ENCODE data around the gene NAB2. TPM values are rescaled to one million over a fixed set of nuclear protein-coding genes. Genes with fewer than 3 reads are reported as not detected.

The NAB2 gene
- total and polyA plus RNA-seq, 9 of the 15 experiments (the other 6 are each of a cell fraction or from before 2014, with no cell fraction given), result 0.45 to 40.9 (median 20.4) TPM

DNA sequence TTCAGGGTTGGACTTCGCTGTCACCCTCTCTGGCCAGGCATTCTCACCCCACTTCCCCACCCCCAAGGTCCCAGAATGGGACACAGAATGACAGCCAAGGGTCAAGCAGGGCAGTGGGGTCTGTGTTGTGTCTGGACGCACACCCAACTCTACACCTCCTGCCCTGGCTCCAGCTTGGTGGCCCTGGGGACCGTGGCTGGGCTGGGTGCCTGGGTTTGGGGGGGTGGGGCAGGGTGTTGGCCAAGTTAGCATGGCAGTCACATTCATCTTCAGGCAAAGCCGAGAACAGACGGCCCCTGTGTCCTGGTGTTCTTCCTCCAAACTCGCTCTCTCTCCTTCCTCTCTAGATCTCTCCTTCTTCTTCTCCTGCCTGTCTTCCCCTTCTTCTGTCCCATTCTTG, 45.0 kb downstream of the NAB2 start (continued):
- TF ChIP-seq, protein P1, sequence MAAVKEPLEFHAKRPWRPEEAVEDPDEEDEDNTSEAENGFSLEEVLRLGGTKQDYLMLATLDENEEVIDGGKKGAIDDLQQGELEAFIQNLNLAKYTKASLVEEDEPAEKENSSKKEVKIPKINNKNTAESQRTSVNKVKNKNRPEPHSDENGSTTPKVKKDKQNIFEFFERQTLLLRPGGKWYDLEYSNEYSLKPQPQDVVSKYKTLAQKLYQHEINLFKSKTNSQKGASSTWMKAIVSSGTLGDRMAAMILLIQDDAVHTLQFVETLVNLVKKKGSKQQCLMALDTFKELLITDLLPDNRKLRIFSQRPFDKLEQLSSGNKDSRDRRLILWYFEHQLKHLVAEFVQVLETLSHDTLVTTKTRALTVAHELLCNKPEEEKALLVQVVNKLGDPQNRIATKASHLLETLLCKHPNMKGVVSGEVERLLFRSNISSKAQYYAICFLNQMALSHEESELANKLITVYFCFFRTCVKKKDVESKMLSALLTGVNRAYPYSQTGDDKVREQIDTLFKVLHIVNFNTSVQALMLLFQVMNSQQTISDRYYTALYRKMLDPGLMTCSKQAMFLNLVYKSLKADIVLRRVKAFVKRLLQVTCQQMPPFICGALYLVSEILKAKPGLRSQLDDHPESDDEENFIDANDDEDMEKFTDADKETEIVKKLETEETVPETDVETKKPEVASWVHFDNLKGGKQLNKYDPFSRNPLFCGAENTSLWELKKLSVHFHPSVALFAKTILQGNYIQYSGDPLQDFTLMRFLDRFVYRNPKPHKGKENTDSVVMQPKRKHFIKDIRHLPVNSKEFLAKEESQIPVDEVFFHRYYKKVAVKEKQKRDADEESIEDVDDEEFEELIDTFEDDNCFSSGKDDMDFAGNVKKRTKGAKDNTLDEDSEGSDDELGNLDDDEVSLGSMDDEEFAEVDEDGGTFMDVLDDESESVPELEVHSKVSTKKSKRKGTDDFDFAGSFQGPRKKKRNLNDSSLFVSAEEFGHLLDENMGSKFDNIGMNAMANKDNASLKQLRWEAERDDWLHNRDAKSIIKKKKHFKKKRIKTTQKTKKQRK (IDR thresholded peaks at IDR 0.05; ENCODE audit: borderline replicate concordance, low read depth, low read length), result no peak

DNA sequence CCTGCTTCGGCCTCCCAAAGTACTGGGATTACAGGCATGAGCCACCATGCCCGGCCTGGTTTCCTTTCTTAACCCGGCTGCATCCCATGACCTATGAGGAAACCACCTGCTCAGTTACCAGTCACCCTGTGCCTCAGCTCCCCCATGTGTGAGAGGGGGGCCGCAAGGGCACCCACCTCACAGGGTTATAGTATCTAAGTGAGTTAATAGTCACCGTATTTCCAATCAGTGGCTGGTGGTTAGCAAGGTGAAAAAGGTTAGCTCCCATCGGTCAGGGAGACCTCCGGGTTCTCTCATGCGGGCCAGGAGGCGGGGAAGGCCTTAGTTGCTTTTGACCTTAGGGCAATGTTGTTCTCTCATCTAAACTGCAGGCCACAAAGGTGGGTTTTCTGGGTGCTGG, 46.0 kb downstream of the NAB2 start:
- no peaks in the 10 kb centered on the region for H3K79me2 ChIP-seq (ENCODE audit: control insufficient read depth, insufficient read depth, low read length)
- FAIRE-seq, result no peak
- no peaks in the 10 kb centered on the region for H3K9me3 ChIP-seq (replicated peaks; ENCODE audit: control insufficient read depth, insufficient read depth, low read depth, low read length)
- H4K20me1 ChIP-seq (replicated peaks; ENCODE audit: control insufficient read depth, insufficient read depth, low read length), result no peaks in the 10 kb centered on the region
- ChIA-PET POLR2A (interaction anchor here (0.6 kb wide), 1 partner anchor 88 kb away, joined by 5 read pairs; no protein-coding TSS in a partner anchor), CTCF (ENCODE audit: low intra/inter-chr PET ratio) (no interaction called here)
- no peak overlapping the region for H3K4me3 ChIP-seq
- no peaks in the 10 kb centered on the region for H3K9me1 ChIP-seq (ENCODE audit: control insufficient read depth, insufficient read depth, low read length)
- no peaks in the 10 kb centered on the region for H3K27me3 ChIP-seq (ENCODE audit: control insufficient read depth in 2 of 2, insufficient read depth in 2 of 2, low read length in 2 of 2)
- no peaks in the 10 kb centered on the region for H3K36me3 ChIP-seq (ENCODE audit: control insufficient read depth, insufficient read depth, low read length)
- intact Hi-C loops (cut with micrococcal nuclease), result no loop called here
- peaks cover 24 to 29% of the 10 kb centered on the region in 2 experiments for H3K4me1 ChIP-seq (replicated peaks in 1 of 2; ENCODE audit: control insufficient read depth in 2 of 2, insufficient read depth in 2 of 2, low read length in 2 of 2)
- 0 out of 2 replicates have a peak overlapping the region, but pooled peaks have one; percentile 16 for H2AFZ ChIP-seq (ENCODE audit: low read depth, low read length)
- no peak overlapping the region for H3K4me2 ChIP-seq (ENCODE audit: insufficient read depth, low read length)
- H3K27ac ChIP-seq (ENCODE audit: extremely low read depth, low read depth, low read length), result no peak overlapping the region
- ATAC-seq, result no peak
- no peak for DNase-seq (ENCODE audit: extremely low read depth in 1 of 4, low spot score in 3 of 4)
- in situ Hi-C loops (cut with MboI), result no loop called here
- WGBS (ENCODE audit: insufficient coverage, low coverage, missing lambda C conversion rate), result 58% methylated on average over 9 of the region's 9 CpGs
- BruUV-seq (replicated peaks), result no TSS peak
- no peak overlapping the region for H3K9ac ChIP-seq (ENCODE audit: insufficient read depth in 1 of 2, low read depth in 2 of 2, low read length in 2 of 2)
- TF ChIP-seq TBL1XR1 (IDR thresholded peaks at IDR 0.05; ENCODE audit: low read length in 2 of 2), result no peak
- no peak for TF ChIP-seq ZNF699 (CRISPR knock-in tag; IDR thresholded peaks at IDR 0.05; ENCODE audit: insufficient replicate concordance)
- TF ChIP-seq, protein P2, sequence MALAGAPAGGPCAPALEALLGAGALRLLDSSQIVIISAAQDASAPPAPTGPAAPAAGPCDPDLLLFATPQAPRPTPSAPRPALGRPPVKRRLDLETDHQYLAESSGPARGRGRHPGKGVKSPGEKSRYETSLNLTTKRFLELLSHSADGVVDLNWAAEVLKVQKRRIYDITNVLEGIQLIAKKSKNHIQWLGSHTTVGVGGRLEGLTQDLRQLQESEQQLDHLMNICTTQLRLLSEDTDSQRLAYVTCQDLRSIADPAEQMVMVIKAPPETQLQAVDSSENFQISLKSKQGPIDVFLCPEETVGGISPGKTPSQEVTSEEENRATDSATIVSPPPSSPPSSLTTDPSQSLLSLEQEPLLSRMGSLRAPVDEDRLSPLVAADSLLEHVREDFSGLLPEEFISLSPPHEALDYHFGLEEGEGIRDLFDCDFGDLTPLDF (CRISPR knock-in tag; IDR thresholded peaks at IDR 0.05), result no peak
- no peak for TF ChIP-seq TRIM28 (IDR thresholded peaks at IDR 0.05)
- no peak for TF ChIP-seq DIDO1 (tag; IDR thresholded peaks at IDR 0.05; ENCODE audit: low read depth)
- TF ChIP-seq, protein P3, sequence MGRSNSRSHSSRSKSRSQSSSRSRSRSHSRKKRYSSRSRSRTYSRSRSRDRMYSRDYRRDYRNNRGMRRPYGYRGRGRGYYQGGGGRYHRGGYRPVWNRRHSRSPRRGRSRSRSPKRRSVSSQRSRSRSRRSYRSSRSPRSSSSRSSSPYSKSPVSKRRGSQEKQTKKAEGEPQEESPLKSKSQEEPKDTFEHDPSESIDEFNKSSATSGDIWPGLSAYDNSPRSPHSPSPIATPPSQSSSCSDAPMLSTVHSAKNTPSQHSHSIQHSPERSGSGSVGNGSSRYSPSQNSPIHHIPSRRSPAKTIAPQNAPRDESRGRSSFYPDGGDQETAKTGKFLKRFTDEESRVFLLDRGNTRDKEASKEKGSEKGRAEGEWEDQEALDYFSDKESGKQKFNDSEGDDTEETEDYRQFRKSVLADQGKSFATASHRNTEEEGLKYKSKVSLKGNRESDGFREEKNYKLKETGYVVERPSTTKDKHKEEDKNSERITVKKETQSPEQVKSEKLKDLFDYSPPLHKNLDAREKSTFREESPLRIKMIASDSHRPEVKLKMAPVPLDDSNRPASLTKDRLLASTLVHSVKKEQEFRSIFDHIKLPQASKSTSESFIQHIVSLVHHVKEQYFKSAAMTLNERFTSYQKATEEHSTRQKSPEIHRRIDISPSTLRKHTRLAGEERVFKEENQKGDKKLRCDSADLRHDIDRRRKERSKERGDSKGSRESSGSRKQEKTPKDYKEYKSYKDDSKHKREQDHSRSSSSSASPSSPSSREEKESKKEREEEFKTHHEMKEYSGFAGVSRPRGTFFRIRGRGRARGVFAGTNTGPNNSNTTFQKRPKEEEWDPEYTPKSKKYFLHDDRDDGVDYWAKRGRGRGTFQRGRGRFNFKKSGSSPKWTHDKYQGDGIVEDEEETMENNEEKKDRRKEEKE (IDR thresholded peaks at IDR 0.05; ENCODE audit: borderline replicate concordance in 1 of 2, control insufficient read depth in 1 of 2, low read depth in 2 of 2, low read length in 1 of 2), result no peak

All from K562 (cell line).